Measurements from ENCODE around the gene KLK15. TPM values are rescaled to one million over a fixed set of nuclear protein-coding genes. Genes with fewer than 3 reads are reported as not detected.
A peak's percentile ranks its signal among the peaks of the same experiment; 100 is the strongest.
"Not testable (repeated sequence)": the region's sequence is repeated elsewhere in the genome, so short reads cannot be mapped to it uniquely, and the experiment has no call there.

KLK15 gene
- total RNA-seq, 1 donor from 2014 or later = 1.2 TPM

- DNase-seq (ENCODE audit: low spot score) = no peak
These were observed 12.1 kb downstream of the KLK15 start for GRCh38 chr19:50821248-50821612.

- DNase-seq (ENCODE audit: low spot score) = no peak
These were observed 12.7 kb downstream of the KLK15 start for GRCh38 chr19:50820549-50821247.

- no peak for DNase-seq (ENCODE audit: low spot score)
These were observed 13.3 kb downstream of the KLK15 start for GRCh38 chr19:50820086-50820485.

GRCh38 chr19:50819636-50820035, 13.7 kb downstream of the KLK15 start:
- DNase-seq (ENCODE audit: low spot score) = no peak

- DNase-seq (ENCODE audit: low spot score) = no peak
These were observed 14.4 kb downstream of the KLK15 start for GRCh38 chr19:50818859-50819472.

- no peak for DNase-seq (ENCODE audit: low spot score)
These were observed 15.2 kb downstream of the KLK15 start for GRCh38 chr19:50817941-50818858.

- no peak for DNase-seq (ENCODE audit: low spot score)
These were observed 17.9 kb downstream of the KLK15 start for GRCh38 chr19:50815439-50815838.

- no peak for DNase-seq (ENCODE audit: low spot score)
These were observed 18.5 kb downstream of the KLK15 start for GRCh38 chr19:50814883-50815282.

GRCh38 chr19:50812474-50812873, 20.9 kb downstream of the KLK15 start:
- no peak for DNase-seq (ENCODE audit: low spot score)

- not testable (repeated sequence) for DNase-seq (ENCODE audit: low spot score)
These were observed 21.6 kb downstream of the KLK15 start for GRCh38 chr19:50811622-50812238.

GRCh38 chr19:50808856-50809255, 24.5 kb downstream of the KLK15 start:
- no peak for DNase-seq (ENCODE audit: low spot score)

- peak; percentile 99 for DNase-seq (ENCODE audit: low spot score)
These were observed 28.7 kb downstream of the KLK15 start for GRCh38 chr19:50804420-50805272.

GRCh38 chr19:50803633-50804419, 29.5 kb downstream of the KLK15 start:
- no peak for DNase-seq (ENCODE audit: low spot score)

GRCh38 chr19:50801107-50801506, 32.3 kb downstream of the KLK15 start:
- DNase-seq (ENCODE audit: low spot score) = peak; percentile 33

GRCh38 chr19:50799547-50799851, 33.9 kb downstream of the KLK15 start:
- DNase-seq (ENCODE audit: low spot score) = no peak

GRCh38 chr19:50798659-50799546, 34.5 kb downstream of the KLK15 start:
- DNase-seq (ENCODE audit: low spot score) = no peak

- no peak for DNase-seq (ENCODE audit: low spot score)
These were observed 35.4 kb downstream of the KLK15 start for GRCh38 chr19:50797781-50798658.

GRCh38 chr19:50797429-50797780, 36.0 kb downstream of the KLK15 start:
- no peak for DNase-seq (ENCODE audit: low spot score)
